Measurements from ENCODE around the gene SDR42E2.
"Not testable (repeated sequence)": the region's sequence is repeated elsewhere in the genome, so short reads cannot be mapped to it uniquely, and the experiment has no call there.

Gene SDR42E2

GRCh38 chr16:22161999-22162655 is at the start of gene SDR42E2:
Gene SDR42E2, plus strand, starts transcription at chr16:22162506. Its CDS starts 3,077 bp downstream, at chr16:22165583.
- DNase-seq (ENCODE audit: low spot score): no peak

DNA sequence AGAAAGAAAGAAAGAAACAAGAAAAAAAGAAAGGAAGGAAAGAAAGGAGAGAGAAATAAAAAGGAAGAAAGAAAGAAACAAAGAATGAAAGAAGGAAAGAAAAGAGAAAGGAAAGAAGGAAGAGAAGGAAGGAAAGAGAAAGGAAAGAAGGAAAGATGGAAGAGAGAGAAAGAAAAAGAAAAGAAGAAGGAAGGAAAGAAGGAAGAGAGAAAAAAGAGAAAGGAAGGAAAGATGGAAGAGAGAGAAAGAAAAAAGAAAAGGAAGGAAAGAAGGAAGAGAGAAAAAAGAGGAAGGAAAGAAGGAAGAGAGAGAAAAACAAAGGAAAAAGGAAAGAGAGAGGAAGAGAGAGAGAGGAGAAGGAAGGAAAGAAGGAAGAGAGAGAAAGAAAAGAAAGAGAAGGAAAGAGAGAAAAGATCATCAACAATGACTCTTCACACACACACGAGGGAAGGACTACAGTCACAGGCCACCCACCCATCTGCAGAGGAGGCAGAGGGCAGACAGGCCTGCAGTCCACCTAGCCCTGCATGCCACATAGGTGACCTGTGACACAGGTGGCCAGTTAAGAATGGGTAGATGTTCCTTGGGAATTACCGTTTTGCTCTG is 46.1 kb upstream of the SDR42E2 start:
- no peak for DNase-seq (ENCODE audit: low spot score)

GRCh38 chr16:22117609-22118008 is 44.7 kb upstream of the SDR42E2 start:
- DNase-seq (ENCODE audit: low spot score): no peak

DNA sequence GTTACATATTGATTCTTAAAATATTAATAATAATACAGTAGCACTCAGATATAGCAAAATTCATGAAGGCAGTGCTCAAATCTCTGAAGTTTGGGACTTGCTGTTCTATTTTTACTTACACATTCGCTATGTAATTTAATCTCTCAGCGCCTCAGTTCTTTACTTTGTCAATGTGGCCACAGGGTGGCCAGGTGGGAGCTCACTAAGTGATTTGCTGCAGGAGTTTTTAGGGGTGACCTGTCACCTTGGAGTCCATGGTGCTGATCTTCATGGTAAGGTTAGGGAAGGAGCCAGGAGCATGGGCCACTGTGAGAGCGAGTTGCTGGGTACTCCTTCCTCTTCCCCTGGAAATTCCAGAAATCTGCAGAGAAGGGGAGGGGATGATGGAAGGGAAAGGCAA is 41.9 kb upstream of the SDR42E2 start:
- no peak for DNase-seq (ENCODE audit: low spot score)

DNA sequence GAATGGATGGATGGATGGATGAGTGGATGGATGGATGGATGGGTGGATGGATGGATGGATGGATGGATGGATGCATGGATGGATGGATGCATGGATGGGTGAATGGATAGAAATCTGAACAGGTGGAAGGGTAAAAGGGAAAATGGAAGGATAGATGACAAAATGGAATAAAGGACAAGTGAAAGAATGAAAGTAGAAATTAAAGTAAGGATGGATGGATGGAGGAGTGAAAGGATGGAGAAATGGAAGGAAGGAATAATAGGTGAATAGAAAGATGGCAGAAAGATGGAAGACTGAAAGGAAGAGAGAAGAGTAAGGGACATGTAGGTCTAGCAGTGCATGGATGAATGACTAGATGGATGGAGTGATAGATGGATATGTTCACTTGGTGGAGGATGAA is 40.1 kb upstream of the SDR42E2 start:
- DNase-seq (ENCODE audit: low spot score): no peak

DNA sequence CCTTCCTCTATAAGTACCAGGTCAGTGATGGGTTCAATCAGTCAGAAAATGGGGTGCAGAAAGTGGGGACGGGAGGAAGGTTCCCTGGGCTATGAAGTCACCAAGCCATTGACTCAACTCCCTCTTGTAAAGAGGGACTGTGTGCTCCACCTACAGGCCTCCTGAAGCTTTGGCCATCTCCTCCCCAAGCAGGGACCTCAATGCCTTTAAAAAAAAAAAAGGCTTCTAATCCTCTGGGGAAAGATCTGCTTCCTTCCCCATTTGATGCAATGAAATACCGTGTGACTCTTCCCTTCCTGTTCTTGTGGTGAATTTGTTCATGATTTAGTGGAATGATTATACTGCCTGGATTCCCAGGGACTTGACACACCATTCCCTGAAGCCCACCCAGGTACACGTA is 39.2 kb upstream of the SDR42E2 start:
- DNase-seq (ENCODE audit: low spot score): peak; percentile 55

DNA sequence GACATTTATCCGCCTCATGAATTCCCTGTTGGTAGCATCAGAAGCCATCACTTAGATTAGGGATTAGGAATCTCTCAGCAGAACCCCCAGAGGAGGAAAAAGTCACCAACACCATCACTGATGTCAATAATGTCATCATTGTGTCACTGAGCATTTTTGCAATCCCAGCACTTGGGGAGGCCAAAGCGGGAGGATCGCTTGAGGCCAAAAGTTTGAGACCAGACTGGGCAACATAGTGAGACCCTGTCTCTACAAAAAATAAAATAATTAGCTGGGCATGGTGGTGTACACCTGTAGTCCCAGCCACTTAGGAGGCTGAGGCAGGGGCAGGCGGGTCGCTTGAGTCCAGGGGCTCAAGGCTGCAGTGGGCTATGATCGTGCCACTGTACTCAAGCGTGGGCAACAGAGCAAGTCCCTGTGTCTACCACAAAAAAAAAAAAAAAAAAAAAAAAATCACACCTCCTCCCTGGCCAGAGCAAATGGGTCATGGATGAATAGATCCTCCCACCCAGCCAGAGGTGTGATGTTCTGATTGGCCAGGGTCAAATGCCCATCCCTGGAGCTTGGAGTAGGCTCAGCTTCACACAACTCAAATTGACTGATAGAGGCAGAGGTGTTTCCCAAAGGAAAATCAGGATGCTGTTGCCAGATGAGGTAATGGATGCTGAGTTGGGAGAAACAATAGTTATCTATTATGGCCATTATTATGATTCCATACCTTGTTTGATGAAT is 38.4 kb upstream of the SDR42E2 start:
- DNase-seq (ENCODE audit: low spot score): no peak

GRCh38 chr16:22124583-22125284 is 37.6 kb upstream of the SDR42E2 start:
- DNase-seq (ENCODE audit: low spot score): no peak

GRCh38 chr16:22126037-22126558 is 36.2 kb upstream of the SDR42E2 start:
- no peak for DNase-seq (ENCODE audit: low spot score)

GRCh38 chr16:22128537-22128936 is 33.8 kb upstream of the SDR42E2 start:
- not testable (repeated sequence) for DNase-seq (ENCODE audit: low spot score)

DNA sequence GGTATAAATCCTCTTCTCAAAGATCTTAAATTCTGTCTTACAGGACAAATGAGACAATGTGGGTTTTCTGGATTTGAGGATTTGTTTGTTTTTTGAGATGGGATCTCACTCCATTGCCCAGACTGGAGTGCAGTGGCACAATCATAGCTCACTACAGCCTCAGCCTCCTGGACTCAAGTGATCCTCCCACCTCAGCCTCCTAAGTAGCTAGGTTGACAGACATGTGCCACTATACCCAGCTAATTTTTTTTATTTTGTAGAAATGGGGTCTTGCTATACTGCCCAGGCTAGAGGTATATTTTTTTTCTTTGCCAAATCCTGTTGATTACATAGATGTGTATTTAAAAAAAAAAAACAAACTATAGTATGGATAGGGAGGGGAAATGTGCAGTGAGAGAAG is 31.8 kb upstream of the SDR42E2 start:
- no peak for DNase-seq (ENCODE audit: low spot score)

DNA sequence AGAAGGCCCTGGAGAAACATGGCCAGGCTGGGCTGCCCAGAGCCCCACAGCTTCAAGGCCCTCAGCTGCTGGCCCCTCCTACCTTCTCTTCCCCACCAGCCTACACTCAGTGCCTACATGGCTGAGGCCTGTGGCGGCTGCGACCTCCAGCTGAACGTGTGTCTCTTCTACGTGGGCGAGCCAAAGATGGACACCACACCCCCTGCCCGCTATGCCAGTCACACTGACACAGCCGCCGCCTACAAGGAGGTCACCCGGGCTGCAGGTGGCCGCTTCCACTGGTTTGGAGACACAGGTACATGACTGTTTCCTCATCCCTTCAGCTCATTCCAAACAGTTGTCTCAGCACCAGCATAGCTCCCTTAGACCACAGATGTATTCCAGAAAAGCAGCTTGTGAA is 29.5 kb upstream of the SDR42E2 start:
- no peak for DNase-seq (ENCODE audit: low spot score)

GRCh38 chr16:22138482-22138881 is 23.8 kb upstream of the SDR42E2 start:
- DNase-seq (ENCODE audit: low spot score): no peak

- no peak for DNase-seq (ENCODE audit: low spot score)
Measured at GRCh38 chr16:22139008-22139407, 23.3 kb upstream of the SDR42E2 start.

- DNase-seq (ENCODE audit: low spot score): no peak
Measured at GRCh38 chr16:22139732-22140131, 22.6 kb upstream of the SDR42E2 start.

DNA sequence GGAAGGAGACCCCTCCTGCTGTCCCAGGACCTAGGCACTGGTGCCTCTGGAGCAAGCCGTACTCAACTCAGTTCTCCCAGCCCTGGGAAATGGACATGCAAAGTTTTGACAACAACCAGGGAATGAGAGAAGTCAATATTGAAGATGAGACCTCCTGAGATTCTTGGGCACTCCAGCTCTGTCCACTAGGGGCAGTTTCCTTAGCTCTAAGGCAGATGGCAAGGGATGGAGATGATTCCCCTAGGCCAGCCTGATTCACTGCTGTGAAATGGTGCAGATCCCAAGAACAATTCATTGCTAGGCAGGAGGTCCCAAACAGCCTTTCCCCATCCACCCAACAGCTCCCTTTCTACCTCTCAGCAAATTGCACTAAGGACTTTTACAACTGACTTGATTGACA is 20.5 kb upstream of the SDR42E2 start:
- peak; percentile 44 for DNase-seq (ENCODE audit: low spot score)

DNA sequence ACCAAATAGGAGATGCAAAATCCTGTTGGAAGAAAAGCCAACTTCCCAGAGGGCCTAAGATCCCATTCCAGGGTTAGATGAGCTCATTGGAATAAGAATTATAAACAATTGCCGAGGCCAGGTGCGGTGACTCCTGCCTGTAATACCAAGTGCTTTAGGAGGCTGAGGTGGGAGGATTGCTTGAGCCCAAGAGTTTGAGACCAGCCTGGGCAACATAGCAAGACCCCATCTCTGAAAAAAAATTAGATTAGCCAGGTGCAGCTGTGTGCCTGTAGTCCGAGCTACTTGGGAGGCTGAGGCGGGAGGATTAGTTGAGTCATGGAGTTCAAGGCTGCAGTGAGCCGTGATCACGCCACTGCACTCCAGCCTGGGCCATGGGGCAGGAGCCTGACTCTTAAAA is 17.8 kb upstream of the SDR42E2 start:
- no peak for DNase-seq (ENCODE audit: low spot score)

- DNase-seq (ENCODE audit: low spot score): no peak
Measured at GRCh38 chr16:22147853-22148252, 14.5 kb upstream of the SDR42E2 start.

DNA sequence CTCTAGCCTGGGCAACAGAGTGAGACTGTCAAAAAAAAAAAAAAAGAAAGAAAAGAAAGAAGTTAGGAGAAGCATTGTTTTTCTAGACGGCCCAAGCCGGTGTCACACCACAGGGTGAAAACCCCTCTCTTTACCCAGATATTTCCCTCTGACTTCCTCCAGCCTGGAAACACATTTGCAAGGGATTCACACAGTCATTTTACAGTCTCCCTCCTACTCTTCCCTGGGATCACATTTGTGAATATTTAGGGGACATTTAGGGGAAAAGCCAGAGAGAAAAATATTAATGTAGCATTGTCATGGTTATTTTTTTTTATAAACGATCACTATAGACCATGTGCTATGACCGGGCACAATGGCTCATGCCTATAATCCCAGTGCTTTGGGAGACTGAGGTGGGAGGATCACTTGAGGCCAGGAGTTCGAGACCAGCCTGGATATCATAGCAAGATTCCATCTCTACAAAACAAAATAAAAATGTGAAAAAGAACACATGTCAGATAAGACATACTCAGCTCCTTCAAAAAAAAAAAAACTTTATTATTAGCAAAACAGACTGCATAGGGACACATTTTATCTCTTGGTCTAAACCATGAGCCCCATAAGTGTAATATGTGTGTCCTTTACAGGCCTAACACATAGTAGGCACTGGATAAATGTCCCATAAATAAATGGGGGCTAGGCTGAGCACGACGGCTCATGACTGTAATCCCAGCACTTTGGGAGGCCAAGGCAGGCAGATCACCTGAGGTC is 10.9 kb upstream of the SDR42E2 start:
- no peak for DNase-seq (ENCODE audit: low spot score)

DNA sequence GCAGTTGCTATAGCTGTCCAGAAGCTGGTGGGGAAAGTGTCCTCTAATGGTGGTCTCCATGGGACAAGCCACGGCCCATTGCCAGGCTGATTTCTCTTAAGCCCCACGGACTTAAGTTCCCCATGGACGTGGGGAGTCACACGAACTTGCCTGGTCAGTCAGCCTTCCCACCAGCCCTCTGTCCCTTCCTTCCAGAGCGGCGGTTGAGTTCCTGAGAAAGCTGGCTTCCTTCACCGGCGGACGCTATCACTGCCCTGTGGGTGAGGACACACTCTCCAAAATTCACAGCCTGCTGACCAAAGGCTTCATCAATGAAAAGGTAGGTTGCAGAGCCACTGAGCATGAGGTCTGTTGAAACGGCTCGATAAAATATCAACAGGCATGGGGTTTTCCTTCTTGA is 10.0 kb upstream of the SDR42E2 start:
- no peak for DNase-seq (ENCODE audit: low spot score)

DNA sequence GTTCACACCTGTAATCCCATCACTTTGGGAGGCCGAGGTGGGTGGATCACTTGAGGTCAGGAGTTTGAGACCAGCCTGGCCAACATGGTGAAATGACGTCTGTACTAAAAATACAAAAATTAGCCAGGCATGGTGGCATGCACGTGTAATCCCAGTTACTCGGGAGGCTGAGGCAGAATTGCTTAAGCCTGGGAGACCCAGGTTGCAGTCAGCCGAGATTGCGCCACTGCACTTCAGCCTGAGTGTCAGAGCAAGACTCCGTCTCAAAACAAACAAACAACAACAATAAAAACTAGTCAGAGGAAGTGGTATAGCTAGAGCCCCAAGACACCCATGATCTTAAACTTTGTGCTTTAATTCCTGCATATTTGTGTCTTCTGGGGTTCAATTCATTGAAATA is 9.2 kb upstream of the SDR42E2 start:
- DNase-seq (ENCODE audit: low spot score): not testable (repeated sequence)

DNA sequence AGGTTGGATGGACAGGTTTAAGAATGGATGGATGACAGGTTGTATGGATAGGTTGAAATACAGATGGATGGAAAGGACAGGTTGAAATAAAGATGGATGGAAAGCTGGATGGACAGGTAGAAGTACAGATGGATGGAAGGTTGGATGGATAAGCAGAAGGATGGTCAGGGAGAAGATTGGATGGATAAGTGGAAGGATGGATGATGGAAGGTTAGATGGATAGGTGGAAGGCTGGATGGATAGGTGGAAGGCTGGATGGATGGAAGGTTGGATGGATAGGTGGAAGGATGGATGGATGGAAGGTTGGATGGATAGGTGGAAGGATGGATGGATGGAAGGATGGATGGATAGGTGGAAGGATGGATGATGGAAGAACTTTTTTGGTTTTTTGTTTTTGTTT is 905 bp upstream of the SDR42E2 start:
- no peak for DNase-seq (ENCODE audit: low spot score)
